Measurements from ENCODE around the gene TLE1.
"Not testable (repeated sequence)": the region's sequence is repeated elsewhere in the genome, so short reads cannot be mapped to it uniquely, and the experiment has no call there.

Gene TLE1

DNA sequence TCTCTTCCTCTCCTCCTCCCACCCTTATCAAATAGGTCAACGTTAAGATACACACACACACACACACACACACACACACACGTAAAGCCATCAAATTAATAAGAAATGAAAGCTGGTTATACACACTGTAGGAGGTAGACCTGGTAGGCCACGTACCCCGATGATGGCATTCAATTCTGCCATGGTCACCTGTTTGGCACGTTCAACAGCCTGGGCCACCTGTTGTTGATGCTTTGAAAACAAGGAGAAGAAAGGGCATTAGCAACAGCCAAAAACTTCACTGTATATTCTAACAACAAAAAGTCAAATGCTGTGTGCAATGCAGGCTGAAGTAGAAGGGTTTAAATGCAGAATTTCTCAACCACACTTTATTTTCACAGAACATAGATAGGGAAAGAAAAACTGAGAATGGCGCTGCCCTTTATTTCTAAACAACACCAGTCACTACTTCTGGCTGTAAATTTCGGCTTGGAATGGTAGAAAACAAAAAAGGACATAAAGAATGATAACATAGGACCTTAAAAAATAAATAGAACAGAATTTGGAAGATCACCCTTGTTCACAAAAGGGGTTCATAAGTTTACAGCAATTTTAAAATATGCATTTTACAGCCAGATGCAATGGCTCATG, 37.2 kb downstream of the TLE1 start:
- DNase-seq (ENCODE audit: low read depth) = no peak

DNA sequence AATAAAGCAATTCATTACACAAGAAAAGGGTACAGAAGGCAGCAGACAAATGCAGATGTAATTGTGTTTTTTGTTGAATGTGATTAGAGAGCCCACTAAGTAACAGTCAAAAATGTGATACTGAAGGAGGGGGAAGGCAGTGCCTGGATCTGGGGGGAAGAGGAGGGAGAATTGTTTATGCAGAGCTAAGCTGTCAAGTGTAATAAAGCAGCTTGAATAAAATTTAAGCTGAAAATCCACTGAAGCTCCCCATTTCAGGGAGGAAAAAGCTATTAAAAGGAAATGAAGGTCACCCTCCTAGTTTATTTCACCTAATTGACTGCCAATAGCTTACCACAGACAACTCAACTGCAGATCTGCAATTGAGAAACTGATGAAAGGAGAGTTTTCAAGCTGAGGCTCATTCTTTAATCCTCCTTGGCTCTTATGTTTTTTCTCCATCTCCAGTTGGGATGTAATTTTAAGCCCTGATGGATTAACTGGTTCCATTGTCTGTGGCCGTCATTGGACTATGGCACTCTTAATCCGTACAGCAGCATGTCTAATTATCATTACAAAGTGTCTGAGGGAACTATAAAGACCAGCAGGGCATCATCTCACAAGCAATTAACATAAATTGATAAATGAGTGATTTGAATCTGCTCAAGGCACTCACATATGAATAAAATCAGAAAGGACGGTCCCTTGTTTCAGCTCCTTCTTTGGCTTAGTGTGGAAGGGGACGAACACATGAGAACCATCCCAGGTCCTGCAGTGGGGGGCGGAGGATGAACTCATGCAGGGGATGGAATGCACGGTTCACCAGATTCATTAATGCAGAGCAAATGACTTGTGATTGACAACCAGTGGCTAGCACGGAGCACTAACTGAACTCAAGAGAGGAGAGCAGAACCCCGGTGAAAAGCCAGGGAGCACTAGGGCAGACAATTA, 38.5 kb downstream of the TLE1 start:
- no peak for DNase-seq (ENCODE audit: low read depth)

DNA sequence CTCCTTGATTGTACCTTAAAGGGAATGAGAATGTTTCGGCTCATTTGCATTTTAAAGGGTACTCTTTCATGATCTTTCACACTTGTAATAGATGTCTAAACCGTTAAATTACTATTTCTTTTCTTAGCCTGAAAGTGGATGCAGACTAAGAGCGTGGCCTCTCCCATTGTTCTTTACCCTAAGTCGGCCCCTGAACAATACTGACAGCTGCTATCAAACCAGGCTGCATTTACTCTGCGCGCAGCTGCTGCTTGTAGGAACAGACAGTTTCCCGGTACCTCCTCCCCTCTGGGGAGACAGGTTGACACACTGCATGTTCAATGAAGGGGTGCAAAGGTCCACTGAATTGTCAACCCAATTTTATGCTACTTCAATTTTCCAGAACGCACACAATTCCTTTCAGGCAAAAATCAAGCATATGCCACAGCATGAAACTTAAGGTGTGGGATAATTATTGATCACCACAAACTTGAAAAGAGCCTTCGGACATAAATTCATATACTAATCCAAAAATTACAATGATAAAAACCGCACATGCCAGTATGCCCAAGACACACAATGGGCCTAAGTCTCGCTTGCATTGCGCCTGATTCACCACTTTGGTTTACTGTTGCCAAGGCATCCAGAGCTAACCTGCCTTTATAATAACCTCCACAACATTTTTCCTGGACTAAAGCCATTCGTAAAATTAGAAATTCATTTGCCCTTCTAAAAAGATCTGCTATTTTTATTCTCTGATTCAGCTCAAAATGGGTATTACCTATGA, 39.7 kb downstream of the TLE1 start:
- no peak for DNase-seq (ENCODE audit: low read depth)

DNA sequence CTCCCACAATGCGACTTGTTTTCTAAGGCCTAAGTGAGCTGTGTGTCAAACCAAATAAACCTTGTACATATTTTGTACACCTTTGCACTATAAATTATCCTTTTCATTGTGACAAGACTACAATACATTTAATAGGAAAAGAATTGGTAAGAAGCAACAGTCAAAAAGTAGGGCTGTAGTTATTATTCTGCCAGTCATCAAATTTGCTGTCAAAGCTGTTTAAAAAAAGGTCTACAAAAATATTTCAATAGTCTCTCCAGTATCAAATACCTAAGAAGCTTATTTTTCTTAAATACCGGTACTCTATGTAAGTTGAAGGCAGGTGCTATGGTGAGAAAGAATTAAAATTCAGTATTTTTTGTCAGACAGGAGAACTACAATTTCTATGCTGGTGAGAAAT, 40.5 kb downstream of the TLE1 start:
- DNase-seq (ENCODE audit: low read depth) = no peak

DNA sequence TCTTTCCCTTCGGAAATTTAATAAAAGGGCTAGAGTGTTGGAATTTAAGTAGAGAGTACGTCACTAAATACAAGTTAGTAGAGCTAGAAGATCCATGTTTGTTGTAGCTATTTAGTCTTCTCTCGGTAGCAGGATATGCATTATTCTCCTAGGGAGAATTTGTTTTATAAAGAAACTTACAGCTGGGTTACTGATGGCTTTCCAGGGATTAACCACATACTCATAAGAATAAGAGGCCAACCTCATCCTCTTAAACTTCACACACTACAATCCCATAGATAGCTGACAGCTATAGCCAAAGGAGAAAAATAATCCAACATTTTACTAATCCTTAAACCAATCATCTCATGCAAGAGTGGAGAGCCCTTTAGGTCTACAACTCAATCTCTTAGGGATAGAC, 43.0 kb downstream of the TLE1 start:
- no peak for DNase-seq (ENCODE audit: low read depth)

DNA sequence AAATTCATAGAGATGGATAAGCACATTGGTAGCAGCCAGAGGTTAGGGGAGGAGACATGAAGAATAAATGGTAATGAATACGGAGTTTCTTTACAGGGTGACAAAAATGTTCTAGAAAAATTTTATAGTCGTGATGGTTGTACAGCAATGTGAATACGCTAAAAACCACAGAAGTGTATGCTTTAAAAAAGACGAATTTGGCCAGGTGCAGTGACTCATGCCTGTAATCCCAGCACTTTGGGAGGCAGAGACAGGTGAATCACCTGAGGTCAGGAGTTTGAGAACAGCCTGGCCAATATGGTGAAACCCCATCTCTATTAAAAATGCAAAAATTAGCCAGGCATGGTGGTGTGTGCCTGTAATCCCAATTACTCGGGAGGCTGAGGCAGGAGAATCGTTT, 44.8 kb downstream of the TLE1 start:
- not testable (repeated sequence) for DNase-seq (ENCODE audit: low read depth)

DNA sequence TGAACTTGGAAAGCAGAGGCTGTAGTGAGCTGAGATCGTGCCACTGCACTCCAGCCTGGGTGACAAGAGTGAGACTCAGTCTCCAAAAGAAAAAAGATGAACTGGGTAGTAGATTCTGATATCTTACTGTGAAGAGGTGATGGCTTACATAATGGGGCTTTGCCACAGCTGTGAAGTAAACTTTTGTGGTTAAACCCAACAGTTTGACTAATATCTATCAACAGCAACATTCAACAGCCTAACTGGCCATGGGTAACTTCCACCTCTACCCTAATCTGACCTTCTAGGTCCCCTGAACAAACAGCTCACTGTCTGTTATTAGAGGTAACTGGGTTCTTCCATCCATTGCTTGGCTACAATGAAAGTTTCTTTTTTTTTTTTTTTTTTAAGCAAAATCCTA, 52.1 kb downstream of the TLE1 start:
- no peak for DNase-seq (ENCODE audit: low read depth)

DNA sequence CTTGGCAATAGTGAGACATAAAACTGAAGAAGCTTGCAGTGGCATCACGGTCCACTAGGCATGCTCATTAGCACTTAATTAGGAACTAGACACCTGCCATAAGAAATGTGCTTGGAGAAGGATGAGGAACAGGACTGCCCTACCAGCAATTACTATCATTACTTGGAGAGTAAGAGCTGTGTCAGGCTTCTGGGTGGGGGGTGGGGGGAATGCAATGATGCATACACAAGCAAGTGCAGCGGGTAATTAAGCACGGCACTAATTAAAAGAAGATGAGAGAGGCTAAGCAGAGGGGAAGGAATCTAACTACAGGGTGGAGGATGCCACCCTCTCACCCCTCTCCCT, 53.1 kb downstream of the TLE1 start:
- DNase-seq (ENCODE audit: low read depth) = no peak

DNA sequence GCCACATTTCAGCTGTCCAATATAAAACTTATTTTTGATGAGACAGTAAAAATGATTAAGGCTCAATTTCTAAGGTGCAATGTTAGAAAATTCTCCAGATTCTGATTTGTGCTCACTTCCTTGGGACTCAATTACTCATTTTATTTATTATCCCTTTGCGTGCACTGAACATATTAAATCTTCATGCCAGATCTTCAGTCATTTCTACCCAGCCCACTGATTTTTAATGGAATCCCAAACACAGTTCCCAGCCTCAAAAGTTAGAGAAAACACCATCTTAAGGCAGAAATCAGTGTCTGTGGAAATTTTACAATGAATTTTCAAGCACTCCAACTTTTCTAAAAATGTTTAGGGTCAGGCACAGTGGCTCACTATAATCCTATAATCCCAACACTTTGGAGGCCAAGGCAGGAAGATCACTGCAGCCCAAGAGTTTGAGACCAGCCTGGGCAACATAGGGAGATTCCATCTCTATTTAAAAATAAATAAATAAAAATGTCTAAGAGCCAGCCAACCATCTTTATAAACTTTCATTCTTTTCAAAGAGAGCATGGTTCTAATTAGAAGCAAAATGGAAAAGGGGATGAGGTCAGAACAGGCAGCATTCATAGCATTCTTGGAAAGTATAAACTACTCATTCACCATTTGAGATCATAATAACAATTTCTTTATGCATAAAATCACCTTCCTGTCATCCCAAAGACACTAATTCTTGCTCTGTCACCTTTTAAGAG, 53.7 kb downstream of the TLE1 start:
- no peak for DNase-seq (ENCODE audit: low read depth)

DNA sequence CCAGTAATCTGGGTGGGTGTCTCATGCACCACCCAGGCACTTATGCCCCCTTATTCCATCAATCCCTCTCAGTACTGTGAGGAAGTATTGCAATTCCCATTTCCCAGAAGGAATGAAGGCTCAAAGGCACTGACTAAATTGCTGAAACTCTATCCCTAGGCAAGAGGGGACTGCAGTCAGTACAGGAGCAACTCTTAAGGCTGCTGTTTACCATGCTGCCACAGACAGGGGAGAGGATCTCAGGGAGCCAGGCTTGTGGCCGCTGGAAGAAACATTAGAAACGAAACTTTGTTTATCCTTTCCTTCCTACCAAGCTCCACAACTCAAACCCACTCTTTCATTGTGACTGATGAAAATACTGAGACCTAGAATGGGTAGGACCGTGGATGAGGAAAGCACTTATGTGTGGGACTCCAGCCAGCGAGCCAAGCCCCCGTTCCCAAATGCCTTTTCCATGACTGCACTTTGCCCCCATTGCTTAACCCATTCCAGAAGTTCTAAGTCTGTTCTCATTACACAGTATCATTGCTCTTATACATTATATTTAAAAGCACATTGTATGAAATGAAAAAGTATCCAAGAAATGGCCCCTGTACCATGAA, 54.3 kb downstream of the TLE1 start:
- no peak for DNase-seq (ENCODE audit: low read depth)

DNA sequence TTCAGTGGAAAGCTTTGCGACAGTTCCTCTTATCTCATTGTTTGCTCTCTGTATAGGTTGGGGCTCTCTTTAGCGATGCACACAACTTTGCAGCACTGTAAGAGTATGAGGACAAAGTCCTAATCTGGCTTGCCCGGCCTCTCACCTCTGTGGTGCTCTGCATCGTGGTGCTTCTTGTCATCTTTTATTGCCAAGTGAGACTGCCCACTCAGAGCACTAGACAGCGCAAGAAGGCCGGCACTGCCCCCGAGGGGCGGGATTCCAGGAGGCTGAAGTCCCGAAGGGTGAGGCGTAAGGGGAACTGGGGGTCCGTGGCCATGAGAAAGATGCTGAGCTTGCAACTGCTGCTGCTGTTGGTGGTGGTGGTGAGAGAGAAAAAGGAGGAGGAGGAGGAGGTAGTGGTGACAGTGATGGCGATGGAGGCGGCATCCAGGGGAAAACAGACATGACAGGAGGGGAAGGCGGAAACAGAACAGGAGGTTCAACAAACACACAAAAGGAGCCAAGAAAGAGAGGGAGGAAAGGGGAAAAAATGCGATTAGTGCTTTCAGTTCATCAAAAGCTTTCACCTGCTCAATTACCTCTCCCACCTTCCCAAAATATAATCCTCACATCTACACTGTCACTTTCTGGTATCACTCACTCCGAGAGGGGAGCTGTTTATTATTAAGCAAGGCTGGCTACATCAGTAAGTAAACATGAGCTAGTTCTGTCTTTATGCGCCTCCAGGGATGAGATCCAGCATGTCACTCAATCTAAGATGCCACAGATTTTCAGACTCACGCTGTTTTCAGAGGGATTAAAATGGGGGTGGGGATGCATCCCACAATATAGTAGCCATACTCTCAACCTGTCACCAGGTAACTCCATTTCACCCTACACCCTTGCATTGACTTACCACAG, 55.1 kb downstream of the TLE1 start:
- DNase-seq (ENCODE audit: low read depth) = no peak

DNA sequence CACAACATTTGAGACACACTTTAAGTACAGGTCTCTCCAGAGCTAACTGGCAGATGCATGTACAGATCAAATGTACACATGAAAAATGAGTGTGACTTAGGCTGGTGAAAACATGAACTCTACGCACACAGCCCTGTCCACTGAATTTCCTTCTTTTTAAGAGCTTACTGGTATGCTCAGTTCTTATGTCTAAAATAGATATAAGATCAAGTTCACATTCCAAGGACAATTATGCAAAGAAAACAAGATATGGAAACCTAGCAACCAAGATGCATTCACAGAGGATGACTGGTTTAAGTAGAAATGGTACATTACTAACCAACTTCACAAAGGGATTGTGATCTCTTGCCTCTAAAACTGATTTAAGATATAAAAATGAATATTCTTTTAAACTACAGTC, 56.7 kb downstream of the TLE1 start:
- no peak for DNase-seq (ENCODE audit: low read depth)

DNA sequence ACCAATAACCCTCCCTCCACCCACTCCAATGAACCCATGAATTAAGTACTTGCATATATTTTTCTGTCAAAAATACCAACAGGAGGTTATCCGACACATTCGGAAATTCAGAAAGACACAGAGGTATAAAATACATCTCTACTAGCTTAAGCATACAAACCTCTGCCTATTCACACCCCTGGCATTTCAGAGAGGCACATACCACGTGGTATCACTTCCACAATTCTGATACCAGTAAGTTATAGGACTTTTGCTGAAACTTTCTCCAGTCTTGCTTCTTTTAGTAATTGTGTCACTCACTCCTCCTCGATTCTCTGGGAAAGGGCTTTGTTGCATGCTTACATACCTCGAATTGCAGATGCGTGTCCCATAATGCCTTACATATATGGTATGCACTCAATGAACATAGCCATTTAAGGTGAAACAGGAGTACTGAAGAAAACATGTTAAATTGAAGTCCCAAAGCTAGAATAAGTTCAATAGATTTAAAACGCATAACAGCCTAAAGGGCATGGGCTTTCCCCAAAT, 58.1 kb downstream of the TLE1 start:
- DNase-seq (ENCODE audit: low read depth) = no peak

DNA sequence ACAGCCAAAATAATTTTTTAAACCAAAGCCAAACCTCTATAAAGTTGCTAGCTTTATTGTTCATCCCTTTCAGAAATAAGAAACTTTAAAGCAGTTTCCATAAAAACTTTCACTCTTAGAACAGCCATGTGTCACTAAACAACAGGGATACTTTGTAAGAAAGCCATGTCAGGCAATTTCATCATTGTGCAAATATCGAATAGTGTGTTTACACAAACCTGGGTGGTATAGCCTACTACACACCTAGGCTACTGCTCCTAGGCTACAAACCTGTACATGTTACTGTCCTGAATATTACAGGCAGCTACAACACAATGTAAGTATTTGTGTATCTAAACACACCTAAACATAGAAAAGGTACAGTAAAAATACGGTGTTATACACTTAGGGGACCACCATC, 59.9 kb downstream of the TLE1 start:
- no peak for DNase-seq (ENCODE audit: low read depth)

DNA sequence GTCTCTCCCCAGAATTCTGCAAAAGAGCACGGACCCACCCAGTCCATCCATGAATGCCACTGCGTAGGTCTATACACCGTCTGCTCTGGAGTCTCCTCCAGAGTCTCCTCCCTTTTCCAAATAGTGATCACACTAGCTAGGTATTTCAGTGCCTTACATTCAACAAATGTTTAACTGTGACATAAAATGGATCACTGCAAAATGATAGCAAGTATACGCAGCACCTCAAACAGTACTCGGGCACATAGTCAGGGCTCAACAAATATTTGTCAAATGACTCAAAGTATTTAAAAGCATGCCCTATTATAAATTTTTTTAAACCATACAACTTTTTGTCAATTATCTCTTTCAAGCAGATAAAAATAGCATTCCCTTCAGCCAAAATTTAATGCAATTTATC, 60.5 kb downstream of the TLE1 start:
- DNase-seq (ENCODE audit: low read depth) = no peak

DNA sequence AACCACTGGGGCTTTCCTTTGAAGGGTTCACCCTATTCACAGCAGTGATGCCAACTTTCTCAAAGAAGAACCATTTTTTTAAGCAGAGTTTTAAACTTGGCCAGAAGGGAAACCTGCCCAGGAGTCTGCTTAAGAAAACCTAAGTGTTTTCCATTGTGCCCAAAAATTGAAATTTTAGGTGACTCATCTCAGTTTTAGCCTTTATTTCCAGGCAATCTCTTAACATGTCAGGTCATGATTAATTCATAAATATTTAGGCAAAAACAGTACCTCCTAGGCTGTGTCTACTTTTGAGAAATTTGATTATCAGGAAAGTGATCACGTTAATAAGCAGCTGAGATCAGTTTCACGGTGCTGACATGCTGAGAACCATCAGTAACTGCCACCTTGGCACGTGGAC, 61.9 kb downstream of the TLE1 start:
- DNase-seq (ENCODE audit: low read depth) = no peak

DNA sequence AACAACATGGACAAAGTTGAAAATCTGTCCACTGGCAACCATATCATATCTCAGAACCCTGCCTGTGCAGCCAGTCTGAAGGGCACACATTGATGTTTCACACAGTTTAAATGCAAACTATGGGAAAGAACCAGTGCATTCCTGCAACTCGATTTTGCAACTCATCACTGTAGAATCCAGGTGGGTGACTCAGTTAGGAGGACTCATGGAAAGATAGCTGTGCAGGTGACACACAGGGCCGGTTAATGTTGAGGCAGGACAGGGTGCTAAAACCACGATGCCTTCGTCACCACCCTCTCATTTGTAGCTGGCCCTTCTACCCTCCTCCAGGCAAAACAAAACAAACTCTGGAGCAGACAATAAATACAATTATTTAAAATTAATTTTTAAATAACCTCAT, 62.8 kb downstream of the TLE1 start:
- no peak for DNase-seq (ENCODE audit: low read depth)

DNA sequence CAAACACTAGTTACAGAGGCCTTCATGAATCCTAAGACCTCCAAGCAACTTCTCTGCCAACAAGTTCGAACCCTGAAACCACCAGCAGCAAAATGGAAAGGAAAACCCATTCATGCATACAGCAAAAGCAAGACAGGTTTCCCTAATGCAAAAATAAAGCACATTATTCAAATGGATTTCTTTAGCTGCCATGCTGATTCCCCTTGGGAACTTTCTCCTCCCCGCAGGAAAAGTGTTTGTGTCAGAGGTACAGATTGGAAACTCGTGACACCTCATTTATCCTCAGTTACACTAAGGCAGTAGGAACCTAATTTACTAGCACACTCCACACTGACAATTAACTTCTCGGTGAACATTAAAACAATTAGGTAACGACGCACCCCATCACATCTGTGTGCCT, 63.4 kb downstream of the TLE1 start:
- no peak for DNase-seq (ENCODE audit: low read depth)

DNA sequence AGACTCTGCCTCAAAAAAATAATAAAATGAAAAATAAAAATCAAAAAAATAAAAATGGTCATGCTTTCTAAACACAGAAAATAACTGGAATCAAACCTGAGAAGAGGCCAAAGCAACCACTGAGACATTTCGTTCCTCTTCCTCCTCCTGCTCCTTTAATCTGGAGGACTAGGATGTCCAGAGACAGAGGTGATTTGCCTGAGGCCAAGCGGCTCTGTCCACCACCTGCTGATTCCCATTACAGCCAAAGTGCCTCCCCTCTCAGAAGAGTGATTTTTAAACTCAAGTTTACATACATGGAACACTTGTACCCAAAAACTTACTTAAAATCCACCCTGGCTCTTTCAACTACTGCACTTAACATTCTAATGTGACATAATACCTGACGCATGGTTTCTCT, 65.6 kb downstream of the TLE1 start:
- no peak for DNase-seq (ENCODE audit: low read depth)

DNA sequence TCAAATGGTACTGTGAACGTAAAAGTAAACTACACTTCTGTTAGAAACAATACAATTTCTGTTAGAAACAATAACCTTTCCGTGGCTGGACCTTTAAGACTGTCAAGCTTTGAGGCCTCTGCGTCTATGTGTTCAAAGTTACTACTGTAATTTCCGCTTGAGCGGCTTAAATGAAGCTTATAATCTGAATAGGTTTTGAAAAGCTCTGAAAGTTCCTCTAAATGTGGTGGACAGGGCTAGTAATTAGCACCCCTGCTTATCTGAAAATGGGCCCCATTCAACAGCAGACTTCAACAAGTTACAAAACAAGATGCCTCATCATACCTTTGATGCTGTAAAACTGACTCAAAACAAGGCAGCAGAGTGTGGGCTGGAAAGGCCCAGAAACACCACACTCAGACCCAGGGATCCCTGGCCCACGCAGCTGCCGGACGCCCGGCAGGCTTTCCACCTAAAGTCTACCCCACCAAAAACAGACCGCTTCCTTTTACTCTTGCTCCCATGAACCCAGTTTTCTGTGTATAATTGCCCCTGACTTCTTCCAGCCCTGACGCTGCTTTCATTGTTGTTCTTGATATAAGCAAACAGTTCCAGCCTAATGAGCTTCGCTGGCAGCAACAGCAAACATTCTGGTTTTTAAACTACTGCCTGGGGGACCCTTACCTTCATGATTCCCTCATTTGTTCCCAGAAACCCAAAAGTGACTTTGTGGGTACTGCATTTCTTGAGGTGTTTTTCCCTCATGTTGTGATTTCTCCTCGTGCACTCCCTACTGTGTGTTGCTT, 66.7 kb downstream of the TLE1 start:
- DNase-seq (ENCODE audit: low read depth) = no peak

Measured in stimulated activated CD8-positive, alpha-beta memory T cell treated with anti-CD3 and anti-CD28 coated beads, Interleukin-4, amount 100 ng/mL, for 24 hours (primary cell).